Trophoblast cell (in vitro differentiated cells and primary cell): ENCODE data around the gene LEF1.
A peak's percentile ranks its signal among the peaks of the same experiment; 100 is the strongest.

Experiments
- DNase-seq, 2 donors: peaks; one replicate each; pipeline ENCODE4 v3.0.0-alpha.2; 2016
- H2AFZ ChIP-seq: 2 replicates; pipeline ENCODE4 v1.6.1; 2013; ENCODE audit warnings: low read length, moderate library complexity, mild to moderate bottlenecking; ENCODE audit not compliant: insufficient read depth, poor library complexity
- H2AK5ac ChIP-seq: 2 replicates; pipeline ENCODE4 v1.6.1; 2013; ENCODE audit warnings: mild to moderate bottlenecking, low read length
- H2BK120ac ChIP-seq: 2 replicates; pipeline ENCODE4 v1.6.1; 2013; ENCODE audit warnings: low read length, mild to moderate bottlenecking, moderate library complexity; ENCODE audit not compliant: insufficient read depth, poor library complexity
- H2BK12ac ChIP-seq: 2 replicates; pipeline ENCODE4 v1.6.1; 2013; ENCODE audit warnings: mild to moderate bottlenecking, low read length, moderate library complexity
- H2BK5ac ChIP-seq: 2 replicates; pipeline ENCODE4 v1.6.1; 2013; ENCODE audit warnings: low read length, low read depth, moderate library complexity, mild to moderate bottlenecking; ENCODE audit not compliant: poor library complexity
- H3K14ac ChIP-seq: 2 replicates; pipeline ENCODE4 v1.6.1; 2013; ENCODE audit warnings: mild to moderate bottlenecking, low read length
- H3K18ac ChIP-seq: 2 replicates; pipeline ENCODE4 v1.6.1; 2013; ENCODE audit warnings: mild to moderate bottlenecking, low read length
- H3K23ac ChIP-seq: 2 replicates; pipeline ENCODE4 v1.6.1; 2013; ENCODE audit warnings: low read length
- H3K27ac ChIP-seq: 2 replicates; pipeline ENCODE4 v1.5.1; 2013; ENCODE audit warnings: low read depth, mild to moderate bottlenecking, inconsistent platforms, low read length, moderate library complexity
- H3K27me3 ChIP-seq: 2 replicates; pipeline ENCODE4 v1.6.1; 2013; ENCODE audit warnings: inconsistent platforms, mild to moderate bottlenecking, low read length, moderate library complexity; ENCODE audit not compliant: insufficient read depth
- H3K36me3 ChIP-seq, 2 experiments: 1 replicate in 1 of 2; 2 replicates in 1 of 2; pipeline ENCODE4 v1.6.1; 2013; ENCODE audit warnings: low read length in 2 of 2, mild to moderate bottlenecking in 2 of 2, moderate library complexity in 1 of 2; ENCODE audit not compliant: insufficient read depth in 2 of 2, control insufficient read depth in 1 of 2
- H3K4ac ChIP-seq: 2 replicates; pipeline ENCODE4 v1.6.1; 2013; ENCODE audit warnings: low read depth, mild to moderate bottlenecking, low read length, moderate library complexity
- H3K4me1 ChIP-seq, 2 experiments: 1 replicate in 1 of 2; 2 replicates in 1 of 2; pipeline ENCODE4 v1.6.1; 2013; ENCODE audit warnings: low read length in 2 of 2, mild to moderate bottlenecking in 2 of 2, moderate library complexity in 1 of 2; ENCODE audit not compliant: insufficient read depth in 2 of 2, control insufficient read depth in 1 of 2
- H3K4me2 ChIP-seq: 2 replicates; pipeline ENCODE4 v1.6.1; 2013; ENCODE audit warnings: inconsistent platforms, mild to moderate bottlenecking, low read length, moderate library complexity
- H3K4me3 ChIP-seq: 2 replicates; pipeline ENCODE4 v1.5.1; 2013; ENCODE audit warnings: mild to moderate bottlenecking, low read depth, low read length, inconsistent platforms
- H3K79me1 ChIP-seq: one replicate; pipeline ENCODE4 v1.6.1; 2013; ENCODE audit warnings: low read length
- H3K79me2 ChIP-seq: 2 replicates; pipeline ENCODE4 v1.6.1; 2013; ENCODE audit warnings: low read length, mild to moderate bottlenecking; ENCODE audit not compliant: control insufficient read depth, insufficient read depth, poor library complexity
- H3K9ac ChIP-seq: 2 replicates; pipeline ENCODE4 v1.6.1; 2013; ENCODE audit warnings: mild to moderate bottlenecking, low read length
- H3K9me3 ChIP-seq: 2 replicates; pipeline ENCODE4 v1.6.1; 2013; ENCODE audit warnings: low read depth, mild to moderate bottlenecking, control low read depth, inconsistent platforms, low read length; ENCODE audit not compliant: insufficient read depth
- H4K12ac ChIP-seq: 2 replicates; pipeline ENCODE4 v1.6.1; 2013; ENCODE audit warnings: low read depth, mild to moderate bottlenecking, low read length, moderate library complexity
- H4K8ac ChIP-seq: 2 replicates; pipeline ENCODE4 v1.6.1; 2013; ENCODE audit warnings: low read depth, mild to moderate bottlenecking, low read length, moderate library complexity
- H4K91ac ChIP-seq: one replicate; pipeline ENCODE4 v1.6.1; 2013; ENCODE audit warnings: low read depth, mild to moderate bottlenecking, low read length, moderate library complexity
- WGBS: extraction: QIAGEN DNeasy Blood & Tissue Kit; methylation state at CpG from one replicate; pipeline ENCODE4 v1.1.7; 2013; ENCODE audit warnings: missing lambda C conversion rate; ENCODE audit not compliant: insufficient read length, insufficient coverage; ENCODE audit errors: extremely low coverage; 5-methylcytosine and 5-hydroxymethylcytosine counted together

Gene LEF1

DNA sequence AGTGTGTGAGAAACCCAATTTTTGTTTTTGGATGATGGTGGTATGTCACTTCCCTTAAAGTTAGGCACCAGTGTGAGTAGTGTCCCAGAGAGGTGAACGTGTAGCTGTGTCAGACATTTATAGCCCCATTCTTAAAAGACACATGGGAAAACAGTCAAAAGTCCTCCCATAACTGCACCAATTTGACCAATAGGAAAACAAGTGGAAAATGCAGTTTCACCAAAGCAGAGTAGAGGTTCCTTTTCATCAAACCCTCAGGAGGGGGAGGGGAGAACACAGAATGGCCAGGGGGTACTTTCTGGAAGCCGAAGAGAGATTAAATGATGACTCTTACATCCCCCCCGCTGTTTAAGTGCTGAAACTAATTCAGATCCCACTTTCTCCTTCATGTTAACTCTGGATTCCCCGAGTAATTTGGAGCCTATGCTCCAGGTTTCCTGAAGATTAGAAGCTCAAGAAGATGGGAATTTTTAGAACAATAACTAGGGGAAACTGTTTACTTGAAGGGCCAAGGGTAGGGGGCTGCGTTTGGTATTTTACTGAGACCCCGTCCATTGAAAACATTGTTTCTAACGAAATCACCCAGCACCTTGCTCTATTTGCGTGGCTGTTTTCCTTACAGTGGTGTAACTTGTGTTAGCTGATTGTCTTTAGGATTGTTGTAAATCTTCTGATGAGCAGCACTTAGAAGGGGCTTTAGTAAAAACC is 2.1 kb upstream of the LEF1 start:
- Histone ChIP-seq H3K27ac (no peak overlapping the region), H3K23ac (no peak overlapping the region), H3K14ac (no peak overlapping the region), H2BK120ac (no peak overlapping the region), H2AK5ac (no peak overlapping the region), H4K91ac (no peak overlapping the region), H3K4me3 (no peak overlapping the region), H2BK12ac (no peak overlapping the region), H3K9me3 (peaks cover 2% of the 10 kb centered on the region), H3K27me3 (peaks cover 60% of the 10 kb centered on the region), H3K79me1 (peaks cover 21% of the 10 kb centered on the region), H3K36me3 (no peaks in the 10 kb centered on the region), H3K18ac (no peak overlapping the region), H3K4me1 (peaks cover 12 to 25% of the 10 kb centered on the region in 2 experiments), H2AFZ (no peak overlapping the region), H4K8ac (no peak overlapping the region), H2BK5ac (no peak overlapping the region), H3K4me2 (peak overlapping the region; percentile 98), H3K9ac (no peak overlapping the region), H4K12ac (no peak overlapping the region), H3K4ac (no peak overlapping the region), H3K79me2 (peaks cover 8% of the 10 kb centered on the region)
- WGBS: no CpG with 5 or more reads among the region's 8 CpGs
- DNase-seq: no peak

DNA sequence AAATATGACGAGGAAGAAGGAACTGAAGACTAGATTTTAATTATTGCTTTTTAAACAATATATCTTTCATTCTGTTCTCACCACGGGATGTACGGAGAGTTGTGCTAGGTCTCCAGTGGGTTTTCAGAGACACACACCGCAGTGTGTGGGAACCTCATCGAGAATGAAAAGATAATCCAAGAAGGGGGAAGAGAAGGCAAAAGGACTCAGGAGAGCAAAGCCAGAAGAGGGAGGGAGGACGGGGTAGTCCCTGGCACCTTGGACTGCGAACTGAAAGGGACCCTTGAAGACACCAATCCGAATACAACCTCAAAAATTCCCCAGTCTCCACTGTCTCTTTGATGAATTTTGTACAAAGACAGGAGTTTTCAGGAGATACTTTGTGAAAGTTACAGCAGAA is 932 bp upstream of the LEF1 start:
- no peak overlapping the region for H3K9ac ChIP-seq
- peaks cover 21% of the 10 kb centered on the region for H3K79me1 ChIP-seq
- no peak for DNase-seq
- no peak overlapping the region for H4K91ac ChIP-seq
- no peak overlapping the region for H2AFZ ChIP-seq
- H3K36me3 ChIP-seq: no peaks in the 10 kb centered on the region
- peak overlapping the region; percentile 77 for H3K23ac ChIP-seq
- no peak overlapping the region for H2BK5ac ChIP-seq
- H2BK120ac ChIP-seq: no peak overlapping the region
- no peak overlapping the region for H3K4me3 ChIP-seq
- H3K79me2 ChIP-seq: peaks cover 8% of the 10 kb centered on the region
- no peak overlapping the region for H3K4me2 ChIP-seq
- H4K12ac ChIP-seq: no peak overlapping the region
- H3K27me3 ChIP-seq: peaks cover 65% of the 10 kb centered on the region
- no peak overlapping the region for H4K8ac ChIP-seq
- peaks cover 2% of the 10 kb centered on the region for H3K9me3 ChIP-seq
- peaks cover 12 to 25% of the 10 kb centered on the region in 2 experiments for H3K4me1 ChIP-seq
- no peak overlapping the region for H2BK12ac ChIP-seq
- H2AK5ac ChIP-seq: no peak overlapping the region
- H3K18ac ChIP-seq: no peak overlapping the region
- no CpG with 5 or more reads among the region's 8 CpGs for WGBS
- H3K27ac ChIP-seq: no peak overlapping the region
- no peak overlapping the region for H3K4ac ChIP-seq
- no peak overlapping the region for H3K14ac ChIP-seq

DNA sequence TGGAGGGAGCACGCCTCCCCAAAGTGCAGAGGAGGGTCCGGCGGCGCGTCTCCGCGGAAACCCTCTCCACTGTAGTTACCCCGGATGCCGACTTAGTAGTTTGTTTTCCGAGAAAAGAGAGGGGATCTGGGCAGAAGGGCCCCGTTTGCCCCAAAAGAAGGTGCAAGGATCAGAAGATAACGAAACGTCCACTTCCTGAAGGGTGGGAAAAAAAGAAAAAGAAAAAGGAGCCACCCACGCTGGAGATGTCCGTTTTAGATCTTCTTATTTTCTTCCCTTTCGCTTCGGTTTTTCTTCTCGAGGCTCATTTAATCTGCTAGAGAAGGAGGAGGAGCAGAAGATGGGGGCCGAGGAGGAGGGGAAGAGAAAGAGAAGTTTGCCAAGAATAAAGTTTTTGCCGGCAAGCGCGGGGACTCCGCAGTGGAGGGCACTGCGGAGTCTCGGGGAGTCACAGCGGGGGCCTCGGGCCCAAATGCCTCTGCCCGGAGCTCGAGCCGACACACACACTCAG is 517 bp downstream of the LEF1 start:
- Histone ChIP-seq H3K18ac (peak overlapping the region; percentile 47), H3K79me1 (peaks cover 18% of the 10 kb centered on the region), H3K4me2 (peak overlapping the region; percentile 90), H3K4ac (no peak overlapping the region), H3K4me3 (peak overlapping the region; percentile 80), H3K79me2 (peaks cover 8% of the 10 kb centered on the region), H2AK5ac (no peak overlapping the region), H2BK5ac (peak overlapping the region; percentile 11), H3K27ac (no peak overlapping the region), H4K91ac (peak overlapping the region; percentile 76), H2AFZ (peak overlapping the region; percentile 74), H4K12ac (no peak overlapping the region), H3K27me3 (peaks cover 65% of the 10 kb centered on the region), H3K23ac (no peak overlapping the region), H3K36me3 (no peaks in the 10 kb centered on the region), H4K8ac (peak overlapping the region; percentile 4), H2BK120ac (peak overlapping the region; percentile 39), H3K14ac (peak overlapping the region; percentile 76), H3K9ac (peak overlapping the region; percentile 84), H3K9me3 (peaks cover 2% of the 10 kb centered on the region), H3K4me1 (peaks cover 12 to 25% of the 10 kb centered on the region in 2 experiments), H2BK12ac (peak overlapping the region; percentile 43)
- no peak for DNase-seq
- WGBS: no CpG with 5 or more reads among the region's 30 CpGs

DNA sequence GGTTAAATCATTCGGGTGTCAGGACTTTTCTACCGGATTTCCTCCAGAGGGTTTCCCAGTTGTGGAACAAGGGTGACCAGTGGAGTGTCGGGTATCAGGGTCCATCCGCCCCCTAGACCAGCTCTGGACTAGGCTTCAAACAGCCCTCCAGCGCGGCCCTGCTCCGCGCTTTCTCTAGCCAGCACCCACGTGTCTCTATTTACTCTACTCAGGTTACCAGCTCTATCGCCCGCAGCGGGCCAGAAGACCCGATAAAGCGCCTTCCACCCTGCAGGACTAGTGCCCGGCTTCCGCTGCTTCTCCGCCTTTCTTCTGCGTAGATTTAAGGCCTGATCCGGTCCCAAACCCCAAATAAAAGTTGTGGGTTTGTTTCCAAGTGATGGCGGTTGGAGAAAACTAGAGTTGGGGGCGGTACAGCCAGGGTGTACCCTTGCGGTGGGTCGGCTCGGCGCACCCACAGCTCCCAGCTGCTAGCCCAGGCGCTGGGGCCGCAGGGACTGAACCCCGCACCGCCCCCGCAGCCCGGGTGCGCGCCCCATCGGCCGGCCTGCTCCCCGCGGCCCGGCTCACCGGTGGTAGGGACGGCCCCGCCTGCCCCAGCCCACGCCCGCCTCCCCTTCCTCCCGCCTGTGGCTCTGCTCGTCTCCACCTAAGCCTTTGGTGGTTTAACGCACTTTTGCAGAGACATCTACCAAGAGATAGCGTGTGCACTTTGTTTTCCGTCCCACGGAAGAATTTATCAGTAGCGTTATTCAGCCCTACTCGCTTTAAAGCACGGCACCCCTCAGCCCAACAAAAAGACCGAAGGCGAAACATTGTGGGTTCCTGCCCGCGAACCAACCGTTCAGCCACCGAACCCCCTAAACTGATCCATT is 2.1 kb downstream of the LEF1 start:
- Histone ChIP-seq H3K27ac (no peak overlapping the region), H4K8ac (no peak overlapping the region), H3K27me3 (peaks cover 54% of the 10 kb centered on the region), H4K91ac (no peak overlapping the region), H3K79me1 (peaks cover 8% of the 10 kb centered on the region), H2BK5ac (no peak overlapping the region), H3K9ac (peak overlapping the region; percentile 63), H3K23ac (no peak overlapping the region), H2AK5ac (no peak overlapping the region), H3K4me3 (peak overlapping the region; percentile 80), H2BK12ac (no peak overlapping the region), H3K79me2 (peaks cover 5% of the 10 kb centered on the region), H3K4me1 (peaks cover 2 to 13% of the 10 kb centered on the region in 2 experiments), H3K18ac (peak overlapping the region; percentile 68), H3K14ac (no peak overlapping the region), H2BK120ac (no peak overlapping the region), H2AFZ (peak overlapping the region; percentile 10), H3K4me2 (peak overlapping the region; percentile 90), H3K36me3 (no peaks in the 10 kb centered on the region), H3K9me3 (peaks cover 2% of the 10 kb centered on the region), H3K4ac (no peak overlapping the region), H4K12ac (no peak overlapping the region)
- DNase-seq: peak in 1 of 2 donors; percentile 30
- no CpG with 5 or more reads among the region's 58 CpGs for WGBS
